ENCODE measurements around the gene ZSCAN5B. TPM values are rescaled to one million over a fixed set of nuclear protein-coding genes. Genes with fewer than 3 reads are reported as not detected.
"Not testable (repeated sequence)": the region's sequence is repeated elsewhere in the genome, so short reads cannot be mapped to it uniquely, and the experiment has no call there.

Gene ZSCAN5B, protein sequence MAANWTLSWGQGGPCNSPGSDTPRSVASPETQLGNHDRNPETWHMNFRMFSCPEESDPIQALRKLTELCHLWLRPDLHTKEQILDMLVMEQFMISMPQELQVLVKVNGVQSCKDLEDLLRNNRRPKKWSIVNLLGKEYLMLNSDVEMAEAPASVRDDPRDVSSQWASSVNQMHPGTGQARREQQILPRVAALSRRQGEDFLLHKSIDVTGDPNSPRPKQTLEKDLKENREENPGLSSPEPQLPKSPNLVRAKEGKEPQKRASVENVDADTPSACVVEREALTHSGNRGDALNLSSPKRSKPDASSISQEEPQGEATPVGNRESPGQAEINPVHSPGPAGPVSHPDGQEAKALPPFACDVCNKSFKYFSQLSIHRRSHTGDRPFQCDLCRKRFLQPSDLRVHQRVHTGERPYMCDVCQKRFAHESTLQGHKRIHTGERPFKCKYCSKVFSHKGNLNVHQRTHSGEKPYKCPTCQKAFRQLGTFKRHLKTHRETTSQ
- not detected for polyA plus RNA-seq (2012; ENCODE audit: missing spikeins)

DNA sequence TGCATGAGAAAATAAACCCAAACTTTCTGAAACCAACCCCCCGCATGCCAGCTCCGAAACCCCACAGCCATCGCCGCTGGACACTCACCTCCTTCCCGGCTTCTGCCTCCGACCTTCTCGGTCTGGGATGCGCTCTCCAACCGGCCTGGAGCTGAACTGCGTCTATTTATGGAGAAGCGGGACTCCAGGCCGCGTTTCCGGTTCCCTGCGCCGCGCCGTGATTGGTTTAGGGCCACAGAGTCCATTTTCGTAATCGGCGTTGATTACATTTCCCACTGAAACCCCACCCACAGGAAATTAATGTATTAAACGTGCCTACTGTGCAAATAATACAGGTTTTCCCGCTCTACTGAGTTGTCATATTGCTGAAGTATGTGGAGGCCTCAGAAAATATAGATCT lies at the start of gene ZSCAN5B:
TSS of gene ZSCAN5B (minus strand) at position 138 of the 400 bp plus-strand sequence. CDS start 4,731 bp downstream, outside the sequence.
- FAIRE-seq; DNase-seq (ENCODE audit: insufficient read length): not testable (repeated sequence)

DNA sequence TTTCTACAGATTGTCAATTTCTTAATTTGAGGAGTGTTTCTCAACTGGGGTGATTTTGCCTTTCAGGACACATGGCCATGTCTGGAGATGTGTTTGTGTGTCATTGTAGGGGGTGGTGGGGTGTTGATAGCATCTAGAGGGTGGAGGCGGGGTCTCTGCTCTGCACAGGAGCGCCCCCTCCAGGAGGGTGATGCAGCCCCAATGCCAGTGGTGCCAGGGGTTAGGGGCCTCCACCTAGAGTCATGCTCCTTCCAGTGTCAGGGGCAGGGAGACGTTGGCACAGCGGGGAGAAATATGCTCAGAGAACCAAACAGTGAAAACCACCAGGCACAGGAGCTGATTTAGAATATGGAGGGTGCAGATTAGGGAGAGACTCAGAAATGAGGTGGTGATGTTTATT lies 48.2 kb upstream of the ZSCAN5B start:
- not testable (repeated sequence) for DNase-seq (ENCODE audit: insufficient read length); FAIRE-seq

DNA sequence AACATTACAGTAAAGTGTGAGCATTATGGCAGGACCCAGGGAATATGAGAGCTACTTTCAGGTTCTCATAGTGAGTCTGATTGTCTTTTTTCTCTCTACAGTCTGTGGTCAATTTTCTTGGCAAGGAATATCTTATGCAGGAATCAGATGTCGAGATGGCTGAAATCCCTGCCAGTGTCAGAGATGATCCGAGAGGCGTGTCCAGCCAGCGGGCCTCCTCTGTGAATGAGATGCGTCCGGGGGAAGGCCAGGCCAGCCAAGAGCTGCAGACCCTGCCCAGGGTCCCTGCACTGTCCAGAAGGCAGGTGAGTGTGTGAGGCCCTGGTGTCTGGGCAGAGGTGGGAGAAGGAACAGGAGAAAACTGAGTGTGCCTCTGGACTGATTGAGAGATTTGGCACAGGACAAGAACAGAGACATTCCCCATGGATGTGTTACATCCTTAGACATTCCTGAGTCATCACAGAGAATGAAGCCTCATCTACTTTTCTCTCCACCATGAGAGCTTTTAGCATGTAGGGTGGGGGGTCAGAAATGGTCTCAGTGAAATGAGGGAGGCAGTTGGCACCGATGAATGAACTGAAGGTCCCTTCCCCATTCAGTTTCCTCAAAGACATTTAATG lies 47.6 kb upstream of the ZSCAN5B start:
- FAIRE-seq (no peak), DNase-seq (ENCODE audit: insufficient read length) (no peak)
- no peak for TF ChIP-seq POLR2AphosphoS5 (IDR thresholded peaks at IDR 0.05; ENCODE audit: low read depth, low read length)
- TF ChIP-seq TAF1 (IDR thresholded peaks at IDR 0.05; ENCODE audit: borderline replicate concordance, low read depth, low read length) = no peak
- no peak for TF ChIP-seq POLR2A (IDR thresholded peaks at IDR 0.05; ENCODE audit: low read depth, low read length)

DNA sequence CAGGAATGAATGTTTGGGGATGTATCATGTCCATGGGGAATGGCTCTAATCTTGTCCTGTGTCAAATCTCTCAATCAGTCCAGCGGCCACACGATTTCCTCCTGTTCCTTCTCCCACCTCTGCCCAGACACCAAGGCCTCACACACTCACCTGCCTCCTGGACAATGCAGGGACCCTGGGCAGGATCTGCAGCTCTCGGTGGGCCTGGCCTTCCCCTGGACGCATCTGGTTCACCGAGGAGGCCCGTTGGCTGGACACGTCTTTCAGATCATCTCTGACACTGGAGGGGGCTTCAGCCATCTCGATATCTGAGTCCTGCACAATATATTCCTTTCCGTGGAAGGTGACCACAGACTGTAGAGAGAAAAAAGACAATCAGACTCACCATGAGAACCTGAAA lies 25.9 kb upstream of the ZSCAN5B start:
- FAIRE-seq (no peak), DNase-seq (ENCODE audit: insufficient read length) (no peak)
- TF ChIP-seq POLR2AphosphoS5 (IDR thresholded peaks at IDR 0.05; ENCODE audit: low read depth, low read length) = no peak
- no peak for TF ChIP-seq TAF1 (IDR thresholded peaks at IDR 0.05; ENCODE audit: borderline replicate concordance, low read depth, low read length)
- no peak for TF ChIP-seq POLR2A (IDR thresholded peaks at IDR 0.05; ENCODE audit: low read depth, low read length)

DNA sequence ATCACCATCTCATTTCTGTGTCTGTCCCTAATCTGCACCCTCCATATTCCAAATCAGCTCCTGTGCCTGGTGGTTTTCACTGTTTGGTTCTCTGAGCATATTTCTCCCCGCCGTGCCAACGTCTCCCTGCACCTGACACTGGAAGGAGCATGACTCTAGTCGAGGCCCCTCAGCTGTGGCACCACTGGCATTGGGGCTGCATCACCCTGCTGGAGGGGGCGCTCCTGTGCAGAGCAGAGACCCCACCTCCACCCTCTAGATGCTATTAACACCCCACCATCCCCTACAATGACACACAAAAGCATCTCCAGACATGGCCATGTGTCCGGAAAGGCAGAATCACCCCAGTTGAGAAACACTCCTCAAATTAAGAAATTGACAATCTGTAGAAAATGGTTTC lies 25.3 kb upstream of the ZSCAN5B start:
- DNase-seq (ENCODE audit: insufficient read length) (no peak), FAIRE-seq (no peak)
- no peak for TF ChIP-seq POLR2AphosphoS5 (IDR thresholded peaks at IDR 0.05; ENCODE audit: low read depth, low read length)
- TF ChIP-seq POLR2A (IDR thresholded peaks at IDR 0.05; ENCODE audit: low read depth, low read length) = no peak
- TF ChIP-seq TAF1 (IDR thresholded peaks at IDR 0.05; ENCODE audit: borderline replicate concordance, low read depth, low read length) = no peak

DNA sequence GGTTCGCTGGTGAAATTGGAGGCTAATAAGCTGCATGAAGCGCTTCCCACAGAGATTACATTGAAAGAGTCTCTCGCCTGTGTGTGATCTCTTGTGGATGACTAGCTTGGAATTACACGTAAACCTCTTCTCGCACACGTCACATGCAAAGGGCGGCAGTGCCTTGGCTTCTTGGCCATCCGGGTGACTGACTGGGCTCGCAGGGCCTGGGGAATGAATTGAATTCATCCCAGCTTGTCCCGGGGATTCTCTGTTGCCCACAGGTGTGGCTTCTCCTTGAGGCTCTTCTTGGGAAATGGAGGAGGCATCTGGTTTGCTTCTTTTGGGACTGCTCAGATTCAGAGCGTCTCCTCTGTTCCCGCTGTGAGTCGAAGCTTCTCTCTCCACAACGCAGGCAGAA lies 24.3 kb upstream of the ZSCAN5B start:
- DNase-seq (ENCODE audit: insufficient read length) (no peak), FAIRE-seq (no peak)
- TF ChIP-seq POLR2AphosphoS5 (IDR thresholded peaks at IDR 0.05; ENCODE audit: low read depth, low read length) (no peak), TAF1 (IDR thresholded peaks at IDR 0.05; ENCODE audit: borderline replicate concordance, low read depth, low read length) (no peak)

DNA sequence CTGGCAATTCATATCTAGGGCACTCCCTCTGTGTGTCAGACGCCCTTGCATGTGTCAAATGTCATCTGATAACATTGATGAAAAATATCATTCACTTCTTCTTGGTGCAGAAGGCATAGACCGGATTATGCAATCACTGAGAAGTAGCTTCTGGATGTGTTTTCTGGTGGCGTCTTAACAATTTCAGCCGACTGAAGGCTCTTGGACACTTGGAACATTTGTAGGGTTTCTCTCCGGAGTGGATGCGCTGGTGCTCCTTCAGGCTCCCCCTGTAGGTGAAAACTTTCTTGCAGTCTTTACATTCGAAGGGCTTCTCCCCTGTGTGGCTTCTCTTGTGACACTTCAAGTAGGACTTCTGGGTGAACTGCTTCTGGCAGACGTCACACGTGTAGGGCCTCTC lies 23.9 kb upstream of the ZSCAN5B start:
- not testable (repeated sequence) for FAIRE-seq; DNase-seq (ENCODE audit: insufficient read length)

DNA sequence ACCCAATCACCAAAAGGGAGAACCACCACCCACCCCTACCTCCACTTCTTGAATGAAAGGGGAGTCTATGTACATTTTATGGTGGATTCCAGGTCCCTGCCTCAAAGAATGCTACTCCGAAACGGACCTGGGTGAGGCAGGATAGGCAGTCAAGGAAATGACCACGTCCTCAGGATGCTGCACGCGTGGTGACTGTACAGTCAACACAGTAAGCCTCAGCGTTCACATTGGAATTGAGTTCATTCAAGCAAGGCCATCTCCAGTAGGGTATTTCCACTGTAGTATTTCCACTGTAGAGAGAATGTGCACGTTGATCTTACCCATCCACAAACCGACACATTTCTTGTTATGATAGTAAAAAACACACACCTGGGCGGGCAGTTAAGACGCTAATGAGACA lies 21.4 kb upstream of the ZSCAN5B start:
- FAIRE-seq (no peak), DNase-seq (ENCODE audit: insufficient read length) (no peak)
- TF ChIP-seq POLR2AphosphoS5 (IDR thresholded peaks at IDR 0.05; ENCODE audit: low read depth, low read length) (no peak), POLR2A (IDR thresholded peaks at IDR 0.05; ENCODE audit: low read depth, low read length) (no peak), TAF1 (IDR thresholded peaks at IDR 0.05; ENCODE audit: borderline replicate concordance, low read depth, low read length) (no peak)

DNA sequence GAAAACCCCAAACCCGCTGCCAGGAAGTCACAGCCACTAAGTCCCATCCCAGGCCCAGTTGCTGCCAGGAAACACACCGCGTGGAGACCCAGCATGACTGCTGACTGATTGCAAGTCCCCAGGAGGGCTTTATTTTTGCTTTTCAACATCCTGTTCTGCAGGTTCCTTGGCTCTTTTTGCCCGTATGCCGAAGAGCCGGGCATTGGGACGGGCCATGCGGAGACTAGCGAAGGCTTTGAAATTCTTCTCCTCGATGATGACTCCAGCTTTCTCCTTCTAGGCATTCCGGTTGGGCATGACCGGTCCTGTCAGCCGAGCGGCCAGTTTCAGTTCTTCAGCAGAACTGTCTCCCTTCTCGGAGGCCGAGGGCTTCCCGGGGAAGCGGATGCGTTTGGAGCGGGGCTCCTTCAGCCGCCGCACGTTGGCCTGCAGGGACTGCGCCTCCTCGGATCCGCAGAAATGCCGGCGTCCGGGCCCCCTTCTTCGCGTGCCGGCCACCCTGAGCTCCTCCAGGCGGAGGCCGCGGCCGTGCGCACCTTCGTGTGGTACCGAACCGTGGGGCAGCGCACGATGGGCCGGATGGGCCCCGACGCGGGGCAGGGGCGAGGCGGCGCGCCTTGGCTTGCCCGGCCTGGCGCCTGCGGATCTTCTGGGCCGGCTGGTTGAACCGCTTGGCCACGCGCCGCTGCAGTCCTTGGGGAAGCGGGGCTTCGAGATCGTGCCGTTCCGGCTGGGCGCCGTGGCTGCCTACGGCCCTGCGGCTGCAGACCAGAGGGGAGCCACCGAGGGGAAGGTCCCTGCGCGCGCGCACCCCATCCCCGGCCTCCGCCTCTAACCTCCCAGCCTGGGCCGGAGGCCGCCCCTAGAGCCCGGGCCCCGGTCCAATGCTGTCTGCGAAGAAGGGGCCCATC lies 19.7 kb upstream of the ZSCAN5B start:
- FAIRE-seq = no peak
- TF ChIP-seq TAF1 (IDR thresholded peaks at IDR 0.05; ENCODE audit: borderline replicate concordance, low read depth, low read length) (no peak), POLR2AphosphoS5 (IDR thresholded peaks at IDR 0.05; ENCODE audit: low read depth, low read length) (no peak), POLR2A (IDR thresholded peaks at IDR 0.05; ENCODE audit: low read depth, low read length) (no peak)
- DNase-seq (ENCODE audit: insufficient read length) = peak; percentile 26

DNA sequence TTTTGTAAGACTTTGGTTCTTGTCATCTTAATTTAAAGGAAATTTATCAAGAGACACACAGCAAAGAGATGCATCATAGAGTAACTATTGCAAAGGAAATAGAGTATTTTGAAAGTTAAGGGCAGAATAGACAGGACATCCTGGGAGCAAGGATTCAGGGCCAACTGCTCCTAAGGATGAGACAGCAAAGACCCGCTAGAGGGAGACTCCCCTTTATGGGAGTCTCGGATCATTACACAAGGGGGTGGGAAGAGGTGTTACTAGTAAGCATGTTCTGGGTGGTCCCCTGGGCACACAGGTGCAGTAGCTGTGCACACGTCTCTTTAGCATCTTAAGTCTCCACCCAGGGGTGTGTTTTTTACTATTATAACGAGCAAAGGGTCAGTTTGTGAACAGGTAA lies 14.1 kb upstream of the ZSCAN5B start:
- TF ChIP-seq TAF1 (IDR thresholded peaks at IDR 0.05; ENCODE audit: borderline replicate concordance, low read depth, low read length) = no peak
- FAIRE-seq = no peak
- DNase-seq (ENCODE audit: insufficient read length) = no peak

DNA sequence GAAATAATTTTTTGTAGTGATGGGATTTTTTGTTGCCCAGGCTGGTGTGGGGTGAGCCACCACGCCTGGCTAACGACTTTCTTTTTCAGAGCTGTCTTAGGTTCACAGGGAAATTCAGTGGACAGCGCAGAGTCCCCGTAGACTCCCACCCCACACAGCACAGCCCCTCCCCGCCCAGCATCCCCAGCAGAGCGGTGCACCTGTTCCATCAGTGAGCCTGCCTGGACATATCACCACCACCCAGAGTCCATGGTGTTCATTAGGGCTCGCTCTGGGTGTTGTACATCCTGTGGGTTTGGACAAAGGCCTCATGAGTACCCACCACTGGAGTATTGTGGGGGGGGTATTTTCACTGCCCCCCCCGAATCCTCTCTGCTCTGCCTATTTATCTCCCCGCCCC lies 12.5 kb upstream of the ZSCAN5B start:
- DNase-seq (ENCODE audit: insufficient read length); FAIRE-seq: not testable (repeated sequence)

DNA sequence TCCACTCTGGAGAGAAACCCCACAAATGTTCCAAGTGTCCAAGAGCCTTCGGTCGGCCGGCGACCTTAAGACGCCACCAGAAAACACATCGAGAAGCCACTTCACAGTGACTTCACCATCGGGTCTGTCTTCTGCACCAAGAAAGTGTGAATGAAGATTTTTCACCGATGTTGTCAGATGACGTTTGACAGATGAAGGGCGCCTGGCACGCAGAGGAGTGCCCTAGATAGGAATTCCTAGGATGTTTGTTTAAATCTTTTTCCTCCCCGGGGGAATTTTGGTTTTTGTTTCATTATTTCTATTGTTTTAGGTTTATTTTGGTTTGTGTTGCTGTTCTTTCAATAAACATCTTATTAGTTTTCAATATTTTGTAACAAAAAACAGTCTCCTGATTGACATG lies 11.5 kb upstream of the ZSCAN5B start:
- no peak for DNase-seq (ENCODE audit: insufficient read length)
- no peak for FAIRE-seq

DNA sequence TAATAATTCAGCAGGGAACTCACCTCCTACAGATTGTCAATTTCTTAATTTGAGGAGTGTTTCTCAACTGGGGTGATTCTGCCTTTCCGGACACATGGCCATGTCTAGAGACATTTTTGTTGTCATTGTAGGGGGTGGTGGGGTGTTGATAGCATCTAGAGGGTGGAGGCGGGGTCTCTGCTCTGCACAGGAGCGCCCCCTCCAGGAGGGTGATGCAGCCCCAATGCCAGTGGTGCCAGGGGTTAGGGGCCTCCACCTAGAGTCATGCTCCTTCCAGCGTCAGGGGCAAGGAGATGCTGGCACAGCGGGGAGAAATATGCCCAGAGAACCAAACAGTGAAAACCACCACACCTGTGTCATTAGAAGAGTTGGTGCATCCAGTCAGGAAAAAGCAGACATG lies 10.0 kb upstream of the ZSCAN5B start:
- not testable (repeated sequence) for DNase-seq (ENCODE audit: insufficient read length); FAIRE-seq

More for the DNA sequence above, 11.5 kb upstream of the ZSCAN5B start:
- no peak for TF ChIP-seq POLR2A (IDR thresholded peaks at IDR 0.05; ENCODE audit: low read depth, low read length)
- TF ChIP-seq POLR2AphosphoS5 (IDR thresholded peaks at IDR 0.05; ENCODE audit: low read depth, low read length) = no peak

Data from GM12892 (cell line).